ENCODE measurements around the gene GPR87. TPM values are rescaled to one million over a fixed set of nuclear protein-coding genes. Genes with fewer than 3 reads are reported as not detected.

Gene GPR87
- total and polyA plus RNA-seq, 2 of the 4 experiments (the other 2 are of a cell fraction), result 0.26 to 0.36 TPM

- Histone ChIP-seq H2BK15ac (ENCODE audit: low read depth, low read length) (no peak overlapping the region), H2BK120ac (ENCODE audit: low read depth, low read length) (no peak overlapping the region), H2AK5ac (ENCODE audit: low read depth, low read length) (no peak overlapping the region), H3K79me1 (ENCODE audit: low read depth in 1 of 2, low read length in 2 of 2) (no peaks in the 10 kb centered on the region), H2AK9ac (replicated peaks; ENCODE audit: low read depth, low read length, poor library complexity) (no peak overlapping the region), H2AFZ (replicated peaks; ENCODE audit: low read length, poor library complexity) (no peak overlapping the region), H3K4me3 (ENCODE audit: insufficient read depth, low read depth, low read length) (no peak overlapping the region), H4K91ac (ENCODE audit: insufficient read depth, low read depth, low read length) (no peak overlapping the region; the same call in 1 of the 2 replicates), H3K56ac (ENCODE audit: extremely low read depth, insufficient read depth, low read length) (no peak overlapping the region), H3K4ac (ENCODE audit: low read depth, low read length) (no peak overlapping the region), H3K27me3 (ENCODE audit: control insufficient read depth, insufficient read depth, low read length) (no peaks in the 10 kb centered on the region), H4K20me1 (ENCODE audit: insufficient read depth, low read length) (no peaks in the 10 kb centered on the region), H3K9me1 (ENCODE audit: insufficient read depth, low read length) (no peaks in the 10 kb centered on the region), H3K9ac (ENCODE audit: low read depth, low read length) (no peak overlapping the region), H4K5ac (ENCODE audit: low read depth, low read length) (0 out of 2 replicates have a peak overlapping the region, but pooled peaks have one; percentile 54), H2BK20ac (ENCODE audit: low read depth, low read length) (no peak overlapping the region), H3K4me2 (ENCODE audit: low read depth, low read length) (no peak overlapping the region), H3K18ac (ENCODE audit: low read depth, low read length) (no peak overlapping the region; the same call in 1 of the 2 replicates), H3K9me3 (ENCODE audit: control insufficient read depth, insufficient read depth, low read length) (no peaks in the 10 kb centered on the region), H3K23ac (ENCODE audit: low read depth, low read length) (no peak overlapping the region), H4K8ac (ENCODE audit: low read depth in 2 of 2, low read length in 2 of 2) (0 out of 4 replicates have a peak overlapping the region, but pooled peaks of 1 of the 2 experiments have one; percentile 11), H3K14ac (replicated peaks; ENCODE audit: low read depth, low read length) (no peak overlapping the region), H3K27ac (ENCODE audit: insufficient read depth, low read length) (no peak overlapping the region), H2BK5ac (ENCODE audit: low read depth, low read length, poor library complexity, severe bottlenecking) (no peak overlapping the region), H3K4me1 (ENCODE audit: control insufficient read depth, insufficient read depth, low read length) (peaks cover 5% of the 10 kb centered on the region), H3K36me3 (ENCODE audit: control insufficient read depth, insufficient read depth, low read length) (no peaks in the 10 kb centered on the region)
- 100% methylated on average over 1 of the region's 5 CpGs; no CpG with 5 or more reads in 1 of the 2 experiments for WGBS, 2 experiments (ENCODE audit: extremely low coverage in 2 of 2, insufficient read length in 1 of 2)
- ATAC-seq (ENCODE audit: low read depth), result no peak
- ChIA-PET POLR2A (ENCODE audit: unreplicated experiment) (no interaction called here), CTCF (no interaction called here)
- dilution Hi-C loops (cut with HindIII; ENCODE audit: low sequenced_read_pairs, unreplicated experiment), result no loop called here
- no TSS peak for BruUV-seq (replicated peaks)
- intact Hi-C loops (cut with micrococcal nuclease), result no loop called here
- no peak for DNase-seq
- no peak for TF ChIP-seq MAFK (IDR thresholded peaks at IDR 0.05; ENCODE audit: low read depth, low read length)
- in situ Hi-C loops (cut with MboI; ENCODE audit: low sequenced_read_pairs), result no loop called here
Observed at GRCh38 chr3:151265866-151266265, 50.8 kb downstream of the GPR87 start.

All from IMR-90 (cell line).